Measurements from ENCODE around the gene PIAS4. TPM values are rescaled to one million over a fixed set of nuclear protein-coding genes. Genes with fewer than 3 reads are reported as not detected.
A peak's percentile ranks its signal among the peaks of the same experiment; 100 is the strongest.
"Not testable (repeated sequence)": the region's sequence is repeated elsewhere in the genome, so short reads cannot be mapped to it uniquely, and the experiment has no call there.

PIAS4 gene, protein sequence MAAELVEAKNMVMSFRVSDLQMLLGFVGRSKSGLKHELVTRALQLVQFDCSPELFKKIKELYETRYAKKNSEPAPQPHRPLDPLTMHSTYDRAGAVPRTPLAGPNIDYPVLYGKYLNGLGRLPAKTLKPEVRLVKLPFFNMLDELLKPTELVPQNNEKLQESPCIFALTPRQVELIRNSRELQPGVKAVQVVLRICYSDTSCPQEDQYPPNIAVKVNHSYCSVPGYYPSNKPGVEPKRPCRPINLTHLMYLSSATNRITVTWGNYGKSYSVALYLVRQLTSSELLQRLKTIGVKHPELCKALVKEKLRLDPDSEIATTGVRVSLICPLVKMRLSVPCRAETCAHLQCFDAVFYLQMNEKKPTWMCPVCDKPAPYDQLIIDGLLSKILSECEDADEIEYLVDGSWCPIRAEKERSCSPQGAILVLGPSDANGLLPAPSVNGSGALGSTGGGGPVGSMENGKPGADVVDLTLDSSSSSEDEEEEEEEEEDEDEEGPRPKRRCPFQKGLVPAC
- 10 to 100 TPM; 23.0 to 37.3 TPM for total RNA-seq

- peaks cover 27% of the 10 kb centered on the region for H3K4me1 Mint-ChIP-seq
- ChIA-PET CTCF (interaction anchor here (0.6 to 2.6 kb wide), 10 partner anchors 10 to 1941 kb away, joined by 3 to 11 read pairs (median 3); partner anchors contain the start of gene EEF2), POLR2A (interaction anchor here (0.7 to 1.5 kb wide), 4 partner anchors 20 to 580 kb away, joined by 3 to 6 read pairs (median 4); partner anchors contain the start of gene EEF2)
- ATAC-seq = peak; percentile 92
- H3K27me3 Mint-ChIP-seq = no peaks in the 10 kb centered on the region
- H3K4me3 Mint-ChIP-seq = peak within 1 kb of the TSS; percentile 75
- no peaks in the 10 kb centered on the region for H3K36me3 Mint-ChIP-seq (ENCODE audit: low read depth)
- H3K27ac Mint-ChIP-seq = peak within 1 kb of the TSS; percentile 71
- intact Hi-C loops (cut with DNase I, micrococcal nuclease) = loop anchor here (1.0 to 5.0 kb wide), 17 partner anchors 17 to 1820 kb away; partner anchors contain the start of genes ANKRD24 (in 1 of the 2), DAPK3 (in 1 of the 2), EEF2 (in 1 of the 2) and FZR1 (in 1 of the 2)
- peak; percentile 97 for DNase-seq
- no peaks in the 10 kb centered on the region for H3K9me3 Mint-ChIP-seq (ENCODE audit: low read depth)
These were observed at the start of gene PIAS4 for GRCh38 chr19:4007021-4007835. Gene PIAS4 (plus strand): TSS chr19:4007736. CDS start chr19:4007761, 25 bp downstream.

GRCh38 chr19:3958836-3959765 lies 48.4 kb upstream of the PIAS4 start:
- Mint-ChIP-seq H3K9me3 (ENCODE audit: low read depth) (no peaks in the 10 kb centered on the region), H3K36me3 (ENCODE audit: low read depth) (peaks cover 16% of the 10 kb centered on the region), H3K27me3 (no peaks in the 10 kb centered on the region), H3K27ac (no peak overlapping the region), H3K4me3 (no peak overlapping the region), H3K4me1 (no peaks in the 10 kb centered on the region)
- DNase-seq (no peak), ATAC-seq (no peak)
- POLR2A ChIA-PET = interaction anchor here (0.5 kb wide), 1 partner anchor 499 kb away, joined by 3 read pairs; no protein-coding TSS in a partner anchor
- CTCF ChIA-PET = interaction anchor here (1.2 kb wide), 1 partner anchor 9 kb away, joined by 3 read pairs; no protein-coding TSS in a partner anchor
- intact Hi-C loops (cut with DNase I, micrococcal nuclease) = no loop called here

- H3K9me3 Mint-ChIP-seq (ENCODE audit: low read depth) = no peaks in the 10 kb centered on the region
- CTCF ChIA-PET = interaction anchor here (1.2 kb wide), 1 partner anchor 9 kb away, joined by 3 read pairs; no protein-coding TSS in a partner anchor
- no peak for ATAC-seq
- peaks cover 17% of the 10 kb centered on the region for H3K36me3 Mint-ChIP-seq (ENCODE audit: low read depth)
- POLR2A ChIA-PET = no interaction called here
- no peak overlapping the region for H3K27ac Mint-ChIP-seq
- H3K4me1 Mint-ChIP-seq = no peaks in the 10 kb centered on the region
- H3K27me3 Mint-ChIP-seq = no peaks in the 10 kb centered on the region
- DNase-seq = no peak
- intact Hi-C loops (cut with DNase I, micrococcal nuclease) = no loop called here
- no peak overlapping the region for H3K4me3 Mint-ChIP-seq
These were observed 47.8 kb upstream of the PIAS4 start for GRCh38 chr19:3959766-3960131.

- DNase-seq (no peak), ATAC-seq (no peak)
- POLR2A ChIA-PET = no interaction called here
- intact Hi-C loops (cut with DNase I, micrococcal nuclease) = no loop called here
- Mint-ChIP-seq H3K4me1 (no peaks in the 10 kb centered on the region), H3K9me3 (ENCODE audit: low read depth) (no peaks in the 10 kb centered on the region), H3K4me3 (no peak overlapping the region), H3K36me3 (ENCODE audit: low read depth) (peaks cover 20% of the 10 kb centered on the region), H3K27me3 (no peaks in the 10 kb centered on the region), H3K27ac (no peak overlapping the region)
- CTCF ChIA-PET = no interaction called here
These were observed 46.5 kb upstream of the PIAS4 start for GRCh38 chr19:3961007-3961406.

- intact Hi-C loops (cut with DNase I, micrococcal nuclease) = no loop called here
- peaks cover 29% of the 10 kb centered on the region for H3K36me3 Mint-ChIP-seq (ENCODE audit: low read depth)
- no peaks in the 10 kb centered on the region for H3K4me1 Mint-ChIP-seq
- CTCF ChIA-PET = no interaction called here
- H3K27me3 Mint-ChIP-seq = no peaks in the 10 kb centered on the region
- no peak overlapping the region for H3K27ac Mint-ChIP-seq
- H3K9me3 Mint-ChIP-seq (ENCODE audit: low read depth) = no peaks in the 10 kb centered on the region
- no peak overlapping the region for H3K4me3 Mint-ChIP-seq
- DNase-seq (no peak), ATAC-seq (no peak)
- POLR2A ChIA-PET = no interaction called here
These were observed 43.9 kb upstream of the PIAS4 start for GRCh38 chr19:3963458-3964255.

DNA sequence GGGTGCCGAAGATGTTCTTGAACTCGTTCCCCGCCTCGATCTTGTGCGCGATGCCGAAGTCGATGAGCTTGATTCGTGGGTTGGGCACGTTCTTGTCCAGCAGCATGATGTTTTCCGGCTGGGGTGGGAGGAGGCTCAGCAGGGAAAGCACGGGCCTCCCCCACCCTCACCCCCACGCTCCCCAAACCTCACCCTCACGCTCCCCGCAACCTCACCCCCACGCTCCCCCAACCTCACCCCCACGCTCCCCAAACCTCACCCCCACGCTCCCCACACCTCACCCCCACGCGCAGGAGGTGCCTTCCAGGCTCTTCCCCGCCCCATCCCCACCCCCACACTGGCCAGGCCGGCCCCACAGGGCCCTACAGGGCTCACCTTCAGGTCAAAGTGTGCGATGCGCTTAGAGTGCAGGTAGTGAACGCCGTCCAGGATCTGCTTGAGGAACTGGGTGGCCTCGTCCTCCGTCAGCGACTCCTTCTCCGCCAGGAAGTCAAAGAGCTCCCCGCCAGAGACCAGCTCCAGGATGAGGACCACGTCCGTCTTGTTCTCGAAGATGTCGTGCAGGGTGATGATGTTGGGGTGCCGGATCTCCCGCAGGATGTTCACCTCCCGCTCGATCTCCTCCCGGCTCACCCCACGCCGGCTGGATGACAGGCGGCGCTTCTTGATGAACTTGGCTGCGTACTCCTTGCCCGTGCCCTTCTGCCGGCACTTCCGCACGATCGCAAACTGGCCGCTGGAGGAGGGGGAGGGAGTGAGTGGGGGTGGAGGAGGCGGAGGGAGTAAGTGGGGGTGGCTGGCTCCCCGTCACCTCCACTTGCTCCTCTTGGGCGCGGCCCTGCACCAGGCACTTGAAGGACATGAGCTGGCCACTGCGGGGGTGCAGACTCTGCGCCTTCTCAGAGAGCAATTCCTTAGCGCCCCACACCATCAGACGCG lies 43.0 kb upstream of the PIAS4 start:
- CTCF ChIA-PET = no interaction called here
- H3K4me3 Mint-ChIP-seq = no peak overlapping the region
- H3K36me3 Mint-ChIP-seq (ENCODE audit: low read depth) = peaks cover 32% of the 10 kb centered on the region
- no peak for ATAC-seq
- H3K27ac Mint-ChIP-seq = no peak overlapping the region
- DNase-seq = no peak
- H3K27me3 Mint-ChIP-seq = no peaks in the 10 kb centered on the region
- peaks cover 8% of the 10 kb centered on the region for H3K4me1 Mint-ChIP-seq
- intact Hi-C loops (cut with DNase I, micrococcal nuclease) = no loop called here
- H3K9me3 Mint-ChIP-seq (ENCODE audit: low read depth) = no peaks in the 10 kb centered on the region
- POLR2A ChIA-PET = no interaction called here

DNA sequence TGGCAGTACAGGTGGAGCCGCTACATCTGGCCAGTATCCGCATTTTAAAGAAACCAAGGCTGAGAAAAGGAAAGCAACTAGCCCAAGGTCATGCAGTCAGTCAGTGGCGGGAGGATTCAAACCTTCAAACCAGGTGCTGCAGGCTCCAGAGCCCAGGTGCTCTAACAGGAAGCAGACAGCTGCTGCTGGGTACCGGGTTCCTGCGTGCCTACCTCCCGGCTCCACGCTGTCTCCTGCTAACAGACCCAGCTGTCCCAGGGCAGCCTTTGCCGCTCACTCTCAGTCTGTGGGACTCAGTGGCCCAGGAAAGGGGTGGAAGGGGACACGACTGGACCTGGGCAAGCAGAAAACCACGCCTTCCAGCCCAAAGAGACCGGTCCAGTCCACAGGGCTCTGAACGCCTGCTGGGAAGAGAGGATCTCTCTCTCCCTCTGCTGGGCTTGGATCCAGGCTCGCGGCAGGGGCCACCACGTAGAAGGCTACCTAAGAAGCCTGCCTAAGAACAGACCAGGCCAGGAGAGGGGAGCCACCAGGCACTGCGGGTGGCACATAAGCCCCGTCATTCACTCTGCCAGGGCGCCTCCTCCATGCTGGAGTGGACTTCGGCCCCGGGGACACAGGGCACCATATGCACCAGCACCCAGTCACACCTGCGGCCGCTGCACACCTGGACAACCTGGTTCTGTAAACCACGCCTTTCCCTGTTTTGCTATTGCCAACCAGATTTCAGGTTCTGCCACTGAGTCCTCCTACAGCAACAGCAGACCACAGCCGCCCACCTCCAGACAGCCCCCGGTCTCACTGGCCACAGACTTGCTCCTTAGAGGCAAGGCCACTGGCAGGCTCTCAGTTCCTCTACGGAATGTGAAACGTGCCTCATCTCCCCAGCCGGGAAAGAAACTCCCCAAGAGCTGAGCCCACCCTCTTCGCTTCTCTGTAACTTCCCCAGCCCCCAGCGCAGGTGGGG lies 41.2 kb upstream of the PIAS4 start:
- POLR2A ChIA-PET = interaction anchor here (0.6 kb wide), 1 partner anchor 145 kb away, joined by 3 read pairs; no protein-coding TSS in a partner anchor
- H3K27ac Mint-ChIP-seq = no peak overlapping the region
- H3K4me1 Mint-ChIP-seq = peaks cover 21% of the 10 kb centered on the region
- no peaks in the 10 kb centered on the region for H3K27me3 Mint-ChIP-seq
- no peak for ATAC-seq
- H3K4me3 Mint-ChIP-seq = no peak overlapping the region
- peaks cover 24% of the 10 kb centered on the region for H3K36me3 Mint-ChIP-seq (ENCODE audit: low read depth)
- no peak for DNase-seq
- H3K9me3 Mint-ChIP-seq (ENCODE audit: low read depth) = no peaks in the 10 kb centered on the region
- intact Hi-C loops (cut with DNase I, micrococcal nuclease) = no loop called here
- CTCF ChIA-PET = no interaction called here

GRCh38 chr19:3967983-3968382 lies 39.6 kb upstream of the PIAS4 start:
- H3K4me3 Mint-ChIP-seq; ATAC-seq; POLR2A ChIA-PET; intact Hi-C loops (cut with DNase I, micrococcal nuclease); H3K27me3 Mint-ChIP-seq; H3K27ac Mint-ChIP-seq; CTCF ChIA-PET; H3K9me3 Mint-ChIP-seq (ENCODE audit: low read depth); DNase-seq: not testable (repeated sequence)
- H3K36me3 Mint-ChIP-seq (ENCODE audit: low read depth) = peaks cover 22% of the 10 kb centered on the region
- peaks cover 22% of the 10 kb centered on the region for H3K4me1 Mint-ChIP-seq
